SK-N-SH treated with all-trans-retinoic acid at 6 μM for 48 hours (cell line): ENCODE measurements around the gene SEMA3D.

Experiments used
- ARNTL ChIP-seq: fragments of 450-650 bp; formaldehyde crosslinking; IDR thresholded peaks from 2 replicates; pipeline ENCODE4 v1.5.0; 2020; ENCODE audit warnings: low read depth, mild to moderate bottlenecking, moderate library complexity, borderline replicate concordance
- BACH2 ChIP-seq: fragments of 250-450 bp; sonication (Bioruptor Pico); IDR thresholded peaks from 2 replicates; pipeline ENCODE4 v1.9.0; 2021; ENCODE audit warnings: mild to moderate bottlenecking, borderline replicate concordance
- CREB5 ChIP-seq: fragments of 250-450 bp; sonication (Bioruptor Pico); IDR thresholded peaks from 2 replicates; pipeline ENCODE4 v1.5.1; 2020; ENCODE audit warnings: low read depth, mild to moderate bottlenecking, moderate library complexity
- CSDC2 ChIP-seq: fragments of 250-450 bp; sonication (Bioruptor Pico); IDR thresholded peaks from 2 replicates; pipeline ENCODE4 v1.5.0; 2020; ENCODE audit warnings: mild to moderate bottlenecking, moderate library complexity
- GLIS3 ChIP-seq: fragments of 250-450 bp; sonication (Bioruptor Pico); IDR thresholded peaks from 2 replicates; pipeline ENCODE4 v1.5.0; 2020; ENCODE audit warnings: mild to moderate bottlenecking, moderate library complexity
- OSR1 ChIP-seq: fragments of 250-450 bp; sonication (Bioruptor Pico); IDR thresholded peaks from 2 replicates; pipeline ENCODE4 v1.8.0; 2022; ENCODE audit warnings: moderate library complexity, mild to moderate bottlenecking, inconsistent platforms
- PATZ1 ChIP-seq: fragments of 250-450 bp; sonication (Bioruptor Pico); IDR thresholded peaks from 2 replicates; pipeline ENCODE4 v1.8.0; 2020; ENCODE audit warnings: mild to moderate bottlenecking, moderate library complexity, borderline replicate concordance
- RARB ChIP-seq: fragments of 250-450 bp; sonication (Bioruptor Pico); IDR thresholded peaks from 2 replicates; pipeline ENCODE4 v1.8.0; 2021; ENCODE audit warnings: mild to moderate bottlenecking, moderate library complexity
- SNAI2 ChIP-seq: fragments of 250-450 bp; sonication (Bioruptor Pico); IDR thresholded peaks from 2 replicates; pipeline ENCODE4 v1.5.0; 2020; ENCODE audit warnings: mild to moderate bottlenecking, moderate library complexity
- ZC3H10 ChIP-seq: fragments of 250-450 bp; sonication (Bioruptor Pico); IDR thresholded peaks from 2 replicates; pipeline ENCODE4 v1.5.1; 2021; ENCODE audit warnings: mild to moderate bottlenecking, moderate library complexity
- ZNF70 ChIP-seq: fragments of 450-650 bp; formaldehyde crosslinking; IDR thresholded peaks from 2 replicates; pipeline ENCODE4 v1.5.0; 2020; ENCODE audit warnings: mild to moderate bottlenecking, moderate library complexity
- TF ChIP-seq, protein P1 (sequence below): fragments of 250-450 bp; sonication (Bioruptor Pico); IDR thresholded peaks from 2 replicates; pipeline ENCODE4 v1.5.0; 2020; ENCODE audit warnings: mild to moderate bottlenecking, moderate library complexity

DNA sequence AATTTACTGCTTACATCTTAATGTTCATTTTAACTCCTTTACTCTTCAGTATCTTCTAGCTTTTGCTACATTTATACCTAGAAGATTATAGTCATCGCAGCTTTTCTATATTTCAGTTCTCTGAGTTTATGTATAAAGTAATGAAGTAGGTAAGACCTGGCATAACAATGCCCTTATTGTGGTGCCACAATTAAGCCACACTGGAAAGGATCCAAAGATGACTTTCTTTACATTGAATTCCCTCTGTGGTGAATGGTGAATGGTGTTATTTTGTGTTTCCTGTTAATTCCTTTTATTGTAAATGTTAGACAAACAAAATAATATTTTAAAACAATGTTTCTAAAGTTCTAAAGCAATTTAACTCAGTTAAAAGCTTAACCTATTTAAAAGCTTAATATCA lies 36.2 kb downstream of the SEMA3D start:
- TF ChIP-seq OSR1 (CRISPR knock-in tag) (no peak), BACH2 (CRISPR knock-in tag) (no peak), ZC3H10 (CRISPR knock-in tag) (no peak), PATZ1 (no peak), SNAI2 (CRISPR knock-in tag) (no peak), ZNF70 (CRISPR knock-in tag) (no peak), ARNTL (CRISPR knock-in tag) (no peak), GLIS3 (CRISPR knock-in tag) (no peak), RARB (CRISPR knock-in tag) (no peak), CSDC2 (no peak), CREB5 (CRISPR knock-in tag) (no peak)
- TF ChIP-seq, protein P1, sequence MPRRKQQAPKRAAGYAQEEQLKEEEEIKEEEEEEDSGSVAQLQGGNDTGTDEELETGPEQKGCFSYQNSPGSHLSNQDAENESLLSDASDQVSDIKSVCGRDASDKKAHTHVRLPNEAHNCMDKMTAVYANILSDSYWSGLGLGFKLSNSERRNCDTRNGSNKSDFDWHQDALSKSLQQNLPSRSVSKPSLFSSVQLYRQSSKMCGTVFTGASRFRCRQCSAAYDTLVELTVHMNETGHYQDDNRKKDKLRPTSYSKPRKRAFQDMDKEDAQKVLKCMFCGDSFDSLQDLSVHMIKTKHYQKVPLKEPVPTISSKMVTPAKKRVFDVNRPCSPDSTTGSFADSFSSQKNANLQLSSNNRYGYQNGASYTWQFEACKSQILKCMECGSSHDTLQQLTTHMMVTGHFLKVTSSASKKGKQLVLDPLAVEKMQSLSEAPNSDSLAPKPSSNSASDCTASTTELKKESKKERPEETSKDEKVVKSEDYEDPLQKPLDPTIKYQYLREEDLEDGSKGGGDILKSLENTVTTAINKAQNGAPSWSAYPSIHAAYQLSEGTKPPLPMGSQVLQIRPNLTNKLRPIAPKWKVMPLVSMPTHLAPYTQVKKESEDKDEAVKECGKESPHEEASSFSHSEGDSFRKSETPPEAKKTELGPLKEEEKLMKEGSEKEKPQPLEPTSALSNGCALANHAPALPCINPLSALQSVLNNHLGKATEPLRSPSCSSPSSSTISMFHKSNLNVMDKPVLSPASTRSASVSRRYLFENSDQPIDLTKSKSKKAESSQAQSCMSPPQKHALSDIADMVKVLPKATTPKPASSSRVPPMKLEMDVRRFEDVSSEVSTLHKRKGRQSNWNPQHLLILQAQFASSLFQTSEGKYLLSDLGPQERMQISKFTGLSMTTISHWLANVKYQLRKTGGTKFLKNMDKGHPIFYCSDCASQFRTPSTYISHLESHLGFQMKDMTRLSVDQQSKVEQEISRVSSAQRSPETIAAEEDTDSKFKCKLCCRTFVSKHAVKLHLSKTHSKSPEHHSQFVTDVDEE (CRISPR knock-in tag) = no peak
